ENCODE measurements around the gene KIF21A.

KIF21A gene

GRCh38 chr12:39294715-39295114 is 148.2 kb downstream of the KIF21A start:
- DNase-seq (ENCODE audit: insufficient read length, low spot score), result no peak
- no peak for FAIRE-seq

- DNase-seq (ENCODE audit: insufficient read length, low spot score) (no peak), FAIRE-seq (no peak)
These were observed 150.7 kb downstream of the KIF21A start for GRCh38 chr12:39292125-39292630.

GRCh38 chr12:39287817-39288216 is 155.1 kb downstream of the KIF21A start:
- FAIRE-seq (no peak), DNase-seq (ENCODE audit: insufficient read length, low spot score) (no peak)

- DNase-seq (ENCODE audit: insufficient read length, low spot score) (no peak), FAIRE-seq (no peak)
These were observed 155.5 kb downstream of the KIF21A start for GRCh38 chr12:39287409-39287808.

- no peak for DNase-seq (ENCODE audit: insufficient read length, low spot score)
- FAIRE-seq, result no peak
These were observed 164.5 kb downstream of the KIF21A start for GRCh38 chr12:39278426-39278825.

GRCh38 chr12:39277416-39277815 is 165.5 kb downstream of the KIF21A start:
- FAIRE-seq (no peak), DNase-seq (ENCODE audit: insufficient read length, low spot score) (no peak)

GRCh38 chr12:39275846-39276245 is 167.1 kb downstream of the KIF21A start:
- FAIRE-seq, result no peak
- no peak for DNase-seq (ENCODE audit: insufficient read length, low spot score)

GRCh38 chr12:39272871-39273655 is 169.9 kb downstream of the KIF21A start:
- no peak for DNase-seq (ENCODE audit: insufficient read length, low spot score)
- FAIRE-seq, result peak; percentile 83

- DNase-seq (ENCODE audit: insufficient read length, low spot score) (no peak), FAIRE-seq (no peak)
These were observed 173.4 kb downstream of the KIF21A start for GRCh38 chr12:39269492-39269891.

GRCh38 chr12:39267886-39268285 is 175.0 kb downstream of the KIF21A start:
- DNase-seq (ENCODE audit: insufficient read length, low spot score) (no peak), FAIRE-seq (no peak)

GRCh38 chr12:39252628-39253027 is 190.3 kb downstream of the KIF21A start:
- DNase-seq (ENCODE audit: insufficient read length, low spot score), result no peak
- no peak for FAIRE-seq
